Stimulated activated CD4-positive, alpha-beta T cell treated with anti-CD3 and anti-CD28 coated beads, TNF-alpha, amount 100 ng/mL, for 48 hours (primary cell): ENCODE results near the gene S1PR3.

Experiments
- DNase-seq, 3 donors: peaks; one replicate each; pipeline ENCODE4 v3.0.0-alpha.2; 2020; ENCODE audit warnings: low read depth in 3 of 3

The S1PR3 gene

DNA sequence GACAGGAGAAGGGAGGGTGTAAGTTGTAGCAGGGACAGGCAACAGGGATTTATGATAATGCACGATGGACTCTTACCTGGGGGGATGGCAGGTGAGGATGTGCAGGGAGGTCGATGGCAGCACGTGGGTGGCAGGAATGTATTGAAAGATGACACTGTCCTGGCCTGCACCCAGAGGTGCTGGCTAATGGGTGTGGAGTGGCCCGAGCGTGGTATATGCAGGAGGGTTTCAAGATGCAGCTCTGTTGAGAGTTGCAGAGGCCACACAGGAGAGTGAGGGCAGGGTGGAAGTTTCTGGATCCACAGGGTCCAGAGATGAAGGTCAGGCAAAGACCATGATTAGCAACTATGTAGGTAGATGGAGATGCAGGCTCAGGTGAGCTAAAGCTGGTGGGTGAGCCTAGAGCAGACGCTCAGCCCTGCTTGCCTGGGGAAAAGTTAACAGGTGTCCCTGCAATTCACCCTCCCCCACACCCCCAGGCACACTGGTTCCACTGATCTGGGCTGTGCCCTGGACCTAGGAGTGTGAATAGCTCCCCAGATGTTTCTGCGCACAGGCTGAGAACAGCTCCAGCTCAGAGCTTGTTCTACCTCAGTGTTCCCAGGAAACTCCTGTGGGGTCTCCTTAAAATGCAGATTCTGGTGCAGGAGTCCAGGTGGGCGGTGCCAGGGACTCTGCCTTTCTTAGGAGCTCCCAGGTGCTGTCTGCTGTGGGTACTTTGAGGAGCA is 21.5 kb upstream of the S1PR3 start:
- DNase-seq, result no peak

DNA sequence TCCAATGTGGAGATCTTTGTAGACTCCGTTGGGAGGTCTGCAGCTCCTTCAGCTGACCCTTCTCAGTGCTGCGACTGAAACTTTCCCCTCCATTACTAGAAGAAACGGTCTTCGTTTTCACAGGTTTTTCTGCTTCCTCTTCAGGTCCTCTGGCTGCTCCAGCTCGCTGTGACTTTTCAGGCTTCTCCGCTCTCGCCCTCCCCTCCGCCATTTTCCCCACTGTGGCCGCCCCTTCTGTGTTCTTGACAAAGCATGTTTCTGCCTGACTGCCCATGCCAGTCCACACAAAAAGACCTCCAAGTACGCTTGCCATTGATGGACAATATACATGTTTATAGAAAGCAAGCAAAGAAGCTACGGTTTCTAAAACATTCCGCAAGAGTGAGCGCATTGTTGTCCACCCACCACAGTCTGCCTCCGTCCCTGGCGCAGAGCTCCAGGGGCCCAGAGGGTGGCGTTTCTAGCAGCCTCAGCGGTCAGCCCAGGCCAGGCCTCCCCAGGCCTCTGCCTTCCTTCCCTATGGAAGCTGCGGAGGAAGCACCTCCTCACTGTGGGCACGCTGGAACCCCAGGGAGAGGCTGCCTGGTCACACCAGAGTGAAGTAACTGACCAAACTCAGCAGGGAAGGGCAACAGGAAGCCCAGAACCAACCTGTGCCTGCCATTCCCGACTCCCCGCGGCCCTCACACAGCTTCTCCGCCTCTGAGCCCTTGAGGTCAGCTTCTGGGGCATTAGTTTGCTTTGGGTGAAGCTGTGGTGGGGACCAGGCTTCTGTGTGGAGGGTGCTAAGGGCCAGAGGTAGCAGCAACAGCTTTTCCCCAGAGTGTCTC is 19.9 kb upstream of the S1PR3 start:
- no peak for DNase-seq

DNA sequence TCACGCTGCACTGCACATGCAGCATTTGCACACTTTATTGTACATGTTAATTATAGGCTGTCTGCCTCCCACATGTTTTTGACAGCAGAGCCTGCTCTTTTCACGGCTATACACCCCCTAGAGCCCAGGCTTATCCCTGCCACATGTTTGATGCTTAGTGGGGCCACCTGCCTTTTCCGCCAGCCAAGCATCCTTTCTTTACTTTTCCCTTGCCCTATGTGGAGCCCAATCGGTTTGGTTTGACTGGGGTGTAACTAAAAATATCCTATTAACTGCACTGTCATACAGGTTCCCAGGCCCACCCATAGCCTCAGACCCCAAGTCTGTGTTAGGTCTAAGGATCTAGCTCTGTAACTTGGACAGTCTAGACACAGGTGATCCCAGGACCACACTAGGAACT is 18.9 kb upstream of the S1PR3 start:
- DNase-seq, result no peak

DNA sequence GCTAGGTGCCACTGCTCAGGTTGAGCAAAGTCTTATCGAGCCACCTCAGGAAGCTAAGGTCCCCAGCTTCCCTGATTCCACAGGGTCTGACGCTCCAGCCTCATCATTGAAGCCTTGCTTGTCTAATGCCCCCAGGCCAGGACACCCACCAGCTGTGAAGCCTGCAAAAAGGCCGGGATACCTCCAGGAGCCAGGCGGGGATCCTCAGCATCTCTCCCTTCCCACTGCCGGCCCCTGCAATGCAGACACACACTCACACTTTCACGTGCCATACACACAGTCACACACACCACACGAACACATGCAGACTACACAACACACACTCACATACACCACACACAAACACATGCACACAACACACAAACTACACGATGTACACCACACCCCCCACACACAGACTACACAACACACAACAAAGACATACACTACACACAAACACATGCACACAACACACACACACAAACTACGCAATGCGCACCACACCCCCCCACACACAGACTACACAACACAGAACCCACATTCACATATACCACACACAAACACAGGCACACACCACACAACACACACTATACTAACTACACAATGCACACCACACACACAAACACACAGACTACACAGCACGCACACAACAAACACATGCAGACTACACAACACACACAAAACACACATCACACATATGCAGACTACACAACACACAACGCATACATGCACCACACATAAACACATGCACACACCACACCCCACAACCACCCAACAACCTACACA is 17.8 kb upstream of the S1PR3 start:
- no peak for DNase-seq

DNA sequence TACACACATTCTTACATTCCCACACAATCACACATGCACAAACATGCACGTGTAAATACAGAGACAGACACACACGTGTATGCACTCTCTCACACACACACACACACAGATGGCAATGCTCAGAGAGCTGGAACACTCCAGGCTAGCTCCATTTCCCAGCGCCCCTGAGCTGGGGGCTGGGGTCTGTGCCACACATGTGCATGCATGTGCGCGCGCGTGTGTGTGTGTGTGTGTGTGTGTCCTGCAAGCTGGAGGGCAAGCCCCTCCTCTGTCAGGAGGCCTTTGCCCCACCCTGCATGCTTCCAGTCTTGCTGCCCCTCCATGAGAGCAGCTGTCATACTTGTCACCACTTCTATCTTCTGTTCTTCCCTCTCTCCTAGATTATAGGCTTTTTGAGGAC is 16.6 kb upstream of the S1PR3 start:
- no peak for DNase-seq

DNA sequence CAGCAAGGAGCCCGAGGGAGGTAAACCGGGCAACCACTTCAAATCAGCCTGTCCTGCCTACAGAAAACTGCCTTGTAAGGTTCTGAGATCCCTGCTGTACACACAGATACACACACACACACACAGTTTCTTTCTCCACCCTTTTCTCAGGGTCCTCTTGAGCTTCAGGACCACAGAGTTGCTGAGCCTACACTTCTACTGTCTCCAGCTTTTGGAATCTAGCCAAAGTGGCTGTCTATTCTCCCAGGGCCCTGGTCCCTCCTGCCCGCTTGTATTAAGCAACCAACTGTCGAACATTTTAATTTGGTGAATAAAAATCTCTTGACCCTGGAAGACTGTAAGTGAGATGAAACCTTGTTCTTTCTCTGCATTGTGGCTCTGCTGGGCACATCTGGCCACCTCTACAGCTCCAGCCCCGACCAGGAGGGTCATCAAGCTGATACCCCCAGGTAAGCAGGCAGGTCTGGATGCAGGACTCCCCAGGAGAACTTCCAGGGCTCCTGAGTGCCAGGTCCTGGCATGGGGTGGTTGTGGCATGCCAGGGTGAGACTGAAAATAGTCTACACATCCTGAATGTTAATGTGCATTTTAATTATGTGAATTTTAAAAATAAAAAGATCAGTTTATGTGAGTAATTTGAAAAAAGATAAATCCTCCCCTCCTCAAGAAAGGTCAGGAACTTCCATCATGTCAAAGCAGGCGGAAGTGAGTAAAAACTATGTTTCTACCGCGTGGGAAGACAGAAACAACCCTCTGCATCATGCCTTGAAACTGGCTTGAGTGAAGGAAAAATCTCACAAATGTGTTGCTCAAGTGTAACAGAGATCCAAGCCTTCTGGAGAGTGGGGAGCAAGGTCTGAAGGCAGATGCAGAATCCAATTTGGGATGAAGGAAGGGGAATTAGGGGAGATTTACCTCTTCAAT is 15.0 kb upstream of the S1PR3 start:
- no peak for DNase-seq

DNA sequence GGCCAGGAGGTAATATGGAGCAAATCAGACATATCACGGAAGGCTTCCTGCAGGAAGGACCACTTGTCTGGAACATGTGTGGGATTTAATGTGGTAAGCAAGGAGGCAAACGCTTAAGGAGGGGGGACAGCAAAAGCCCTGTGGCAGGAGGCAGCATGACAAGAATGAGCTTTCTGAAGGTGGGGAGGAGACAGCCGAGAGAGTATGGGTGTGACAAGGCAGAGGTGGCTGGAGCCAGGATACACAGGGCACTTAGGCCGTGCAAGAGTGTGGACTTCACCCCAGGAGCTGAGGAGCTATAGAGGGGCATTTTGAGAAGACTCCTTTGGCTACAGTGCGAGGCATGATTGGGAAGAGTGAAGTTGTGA is 14.4 kb upstream of the S1PR3 start:
- no peak for DNase-seq

DNA sequence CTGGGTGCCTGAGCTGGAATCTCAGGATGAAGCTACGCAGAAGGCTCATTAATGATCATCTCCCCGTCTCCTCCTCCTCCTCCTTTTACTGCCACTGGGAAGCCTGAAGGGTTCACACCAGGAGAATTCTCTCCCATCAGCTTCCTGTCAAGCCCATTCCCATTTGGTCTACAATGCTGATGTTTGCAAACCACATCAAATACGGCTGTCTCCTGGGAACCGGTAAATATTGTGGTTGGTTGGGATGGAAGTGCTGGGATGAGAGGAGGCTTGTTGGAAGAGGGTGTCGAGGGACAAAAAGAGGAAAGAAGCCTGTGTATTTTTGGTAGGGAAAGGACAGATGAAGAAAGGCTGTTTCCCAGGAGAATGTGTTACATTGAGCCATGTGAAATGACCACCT is 13.2 kb upstream of the S1PR3 start:
- DNase-seq, result no peak

DNA sequence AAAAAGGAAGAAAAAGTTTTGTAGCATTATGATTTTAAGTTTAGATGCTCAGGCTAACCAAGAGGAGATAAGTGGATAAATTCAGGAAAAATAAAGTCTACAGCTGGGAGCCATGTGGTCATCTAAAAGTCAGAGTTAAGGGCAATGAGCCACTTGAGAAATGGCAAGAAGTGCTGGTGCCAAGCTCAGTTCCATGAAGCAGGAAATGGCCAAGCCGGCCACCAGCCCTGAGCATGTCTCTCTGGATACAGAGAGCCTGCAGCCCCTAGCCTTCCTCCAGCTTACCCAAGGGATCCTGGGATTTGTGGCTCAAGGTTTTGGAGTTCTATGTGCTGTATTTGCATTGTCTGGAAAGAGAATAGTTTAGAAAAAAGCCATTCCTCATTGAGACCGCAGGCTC is 12.2 kb upstream of the S1PR3 start:
- no peak for DNase-seq

DNA sequence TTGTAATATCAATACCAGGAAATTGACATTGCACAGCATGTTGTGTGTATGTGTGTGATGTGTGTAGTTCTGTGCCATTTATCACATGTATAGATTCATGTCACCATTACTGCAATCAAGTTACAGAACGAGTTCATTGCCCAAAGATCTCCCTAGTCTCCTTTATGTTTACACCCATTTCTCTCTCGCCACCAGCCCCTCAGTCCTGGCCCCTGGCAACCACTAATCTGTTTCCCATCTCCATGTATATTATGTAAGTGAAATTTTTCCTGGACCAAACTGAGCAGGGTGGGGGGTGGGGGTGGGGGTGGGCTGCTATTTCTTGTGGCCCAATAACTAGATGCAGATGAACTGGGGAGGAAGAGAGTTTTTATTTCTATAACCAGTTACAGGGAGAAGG is 11.5 kb upstream of the S1PR3 start:
- no peak for DNase-seq

DNA sequence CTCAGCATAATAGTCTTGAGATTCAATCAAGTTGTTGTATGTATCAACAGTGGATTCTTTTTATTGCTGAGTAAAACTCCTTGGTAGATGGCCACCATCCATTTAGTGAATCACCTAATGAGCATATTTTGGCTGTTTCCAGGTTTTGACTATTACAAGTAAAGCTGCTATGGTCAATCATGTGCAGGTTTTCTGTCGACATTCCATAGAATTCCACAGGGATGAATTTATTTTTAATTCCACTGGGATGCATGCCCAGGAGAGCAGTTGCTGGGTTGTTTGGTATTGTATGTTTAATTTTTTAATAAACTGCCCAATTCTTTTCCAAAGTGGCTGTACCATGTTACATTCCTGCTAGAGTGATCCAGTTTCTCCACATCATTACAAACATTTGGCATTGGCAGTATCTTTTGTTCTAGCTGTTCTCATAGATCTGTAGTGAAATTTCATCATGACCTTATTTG is 10.5 kb upstream of the S1PR3 start:
- DNase-seq, result no peak

DNA sequence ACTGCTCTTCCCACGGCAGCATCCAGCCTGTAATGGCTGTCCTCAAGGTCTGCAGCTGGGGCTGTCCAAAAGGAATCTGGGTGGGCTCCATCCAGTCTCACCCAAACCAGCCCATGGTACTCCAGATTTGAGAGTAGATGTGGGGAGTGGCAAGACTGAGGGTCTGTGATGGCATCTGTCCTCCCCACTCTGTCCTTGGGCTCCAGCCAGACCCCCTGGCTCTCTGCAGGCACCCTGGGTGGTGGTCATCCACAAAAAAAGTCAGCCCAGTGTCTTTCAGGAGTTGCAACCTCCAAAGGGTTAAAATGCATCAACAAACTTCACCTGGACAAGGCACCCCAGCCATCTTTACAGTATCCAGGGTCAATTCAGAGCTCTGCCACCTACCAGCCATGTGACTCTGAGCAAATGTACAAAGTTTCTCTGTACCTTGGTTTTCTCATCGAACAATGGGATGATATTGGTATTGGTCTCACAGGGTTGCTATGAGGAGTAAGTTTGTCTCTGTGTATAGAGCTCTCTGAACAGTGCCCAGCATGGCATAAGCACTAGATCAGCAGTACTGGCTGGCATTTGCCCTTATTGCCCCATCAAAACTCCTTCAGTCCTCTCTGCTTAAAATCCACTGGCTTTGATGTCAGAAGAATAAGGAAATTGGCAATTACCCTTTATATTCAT is 7.3 kb upstream of the S1PR3 start:
- DNase-seq, result no peak

DNA sequence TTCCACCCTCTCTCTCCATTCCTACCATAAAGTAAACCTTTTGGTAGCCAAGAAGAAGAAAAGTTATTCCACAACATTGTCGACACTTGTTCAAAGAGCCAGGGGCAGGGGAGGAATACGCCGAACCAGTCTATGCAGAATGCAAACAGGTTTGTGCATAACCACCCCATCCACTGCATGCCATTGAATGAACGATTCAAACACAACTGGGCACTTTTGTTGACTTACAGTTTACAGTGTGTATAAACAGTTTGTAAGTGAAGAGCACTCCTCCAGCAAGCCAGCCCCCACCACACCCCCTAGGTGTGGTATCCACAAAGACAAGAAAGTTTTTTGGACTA is 6.8 kb upstream of the S1PR3 start:
- DNase-seq, result no peak

DNA sequence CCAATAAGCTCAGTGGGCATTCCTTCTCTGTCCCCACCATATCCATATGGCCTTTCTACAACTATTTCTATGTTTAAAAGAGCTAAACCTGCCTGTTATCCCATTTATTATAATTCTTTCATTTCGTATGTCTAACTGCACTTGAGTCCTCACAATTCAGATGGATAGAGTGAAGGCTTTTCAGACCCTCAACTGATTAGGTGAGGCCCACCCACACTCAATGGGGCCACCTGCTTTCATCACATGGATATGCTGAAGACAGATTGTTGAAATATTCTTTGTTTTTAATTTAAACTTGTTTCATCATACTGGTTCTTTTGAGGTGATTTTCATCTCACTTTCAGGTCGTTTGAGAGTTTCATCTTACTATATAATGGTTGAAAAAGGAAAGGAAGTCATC is 5.7 kb upstream of the S1PR3 start:
- no peak for DNase-seq

DNA sequence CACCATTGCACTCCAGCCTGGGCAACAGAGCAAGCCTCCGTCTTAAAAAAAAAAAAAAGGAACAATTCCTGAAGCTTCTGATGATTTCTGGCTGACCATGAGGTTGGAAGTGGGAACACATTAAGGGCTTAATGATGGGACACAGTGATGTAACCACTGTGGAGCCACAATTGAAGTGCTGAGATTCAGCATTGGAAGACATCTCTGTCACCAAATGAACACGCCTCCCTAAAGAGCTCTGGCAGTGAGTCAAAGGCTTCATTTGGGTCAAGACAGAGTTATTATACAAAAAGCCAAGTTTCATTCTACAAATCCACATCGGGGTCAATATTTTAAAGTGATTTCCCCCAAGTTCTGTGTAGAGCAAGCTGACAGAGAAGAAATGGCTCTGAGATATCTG is 4.5 kb upstream of the S1PR3 start:
- no peak for DNase-seq

DNA sequence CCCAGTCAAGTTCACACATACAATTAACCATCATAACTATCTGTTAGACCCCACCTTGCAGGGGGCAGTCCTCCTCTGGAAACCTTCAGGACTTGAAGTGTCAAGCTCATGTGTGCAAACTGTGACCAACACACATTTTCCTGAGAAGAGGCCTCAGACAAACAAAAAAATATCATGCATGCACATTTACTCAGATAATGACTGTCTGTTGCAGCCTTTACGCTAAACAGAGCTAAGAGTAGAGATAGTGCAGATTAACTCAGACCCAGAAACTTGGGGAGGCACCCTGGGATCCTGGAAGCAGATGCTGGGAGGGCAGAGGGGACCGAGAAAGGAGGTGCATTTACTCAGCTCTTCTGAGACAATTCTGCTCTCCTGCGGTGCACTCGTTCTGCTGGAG is 3.6 kb upstream of the S1PR3 start:
- no peak for DNase-seq

DNA sequence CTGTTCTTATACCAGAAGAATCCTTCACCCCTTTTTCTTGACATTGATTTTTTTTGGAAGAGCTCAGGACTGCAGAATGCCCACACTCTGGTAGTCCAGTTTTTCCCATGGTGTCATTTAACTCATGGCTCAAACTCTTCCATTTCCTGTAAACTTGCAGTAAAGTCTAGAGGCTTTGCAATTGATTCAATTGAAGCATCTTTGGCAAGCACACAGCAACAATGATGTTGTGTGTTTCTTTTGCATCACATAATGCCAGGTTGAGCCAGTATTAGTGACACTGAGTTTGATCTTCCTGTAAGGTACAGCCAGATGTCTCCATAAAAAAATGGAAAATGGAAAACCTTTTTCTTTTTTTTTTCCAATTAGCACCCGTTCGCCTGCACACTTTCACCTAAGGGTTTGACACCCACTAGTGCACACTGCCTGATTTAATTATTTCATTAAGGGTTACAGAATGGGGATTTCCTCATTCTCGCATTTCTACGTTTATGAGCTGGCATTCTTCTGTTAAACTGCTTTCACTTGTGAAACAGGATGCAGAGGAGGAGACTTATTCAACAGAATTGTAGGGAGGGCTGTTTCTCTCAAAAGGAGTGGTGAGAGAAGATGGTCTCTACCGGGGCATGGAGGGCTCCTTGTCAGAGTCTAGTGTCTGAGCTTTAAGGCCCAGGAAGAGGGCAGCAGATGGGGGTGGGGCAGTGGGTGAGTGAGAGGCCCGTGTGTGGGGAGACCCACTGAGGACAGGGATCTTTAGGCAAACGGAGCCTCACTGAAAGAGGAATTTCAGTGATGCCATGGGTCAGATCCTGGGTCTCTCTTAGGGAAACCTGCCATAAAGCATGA is 2.2 kb upstream of the S1PR3 start:
- no peak for DNase-seq

DNA sequence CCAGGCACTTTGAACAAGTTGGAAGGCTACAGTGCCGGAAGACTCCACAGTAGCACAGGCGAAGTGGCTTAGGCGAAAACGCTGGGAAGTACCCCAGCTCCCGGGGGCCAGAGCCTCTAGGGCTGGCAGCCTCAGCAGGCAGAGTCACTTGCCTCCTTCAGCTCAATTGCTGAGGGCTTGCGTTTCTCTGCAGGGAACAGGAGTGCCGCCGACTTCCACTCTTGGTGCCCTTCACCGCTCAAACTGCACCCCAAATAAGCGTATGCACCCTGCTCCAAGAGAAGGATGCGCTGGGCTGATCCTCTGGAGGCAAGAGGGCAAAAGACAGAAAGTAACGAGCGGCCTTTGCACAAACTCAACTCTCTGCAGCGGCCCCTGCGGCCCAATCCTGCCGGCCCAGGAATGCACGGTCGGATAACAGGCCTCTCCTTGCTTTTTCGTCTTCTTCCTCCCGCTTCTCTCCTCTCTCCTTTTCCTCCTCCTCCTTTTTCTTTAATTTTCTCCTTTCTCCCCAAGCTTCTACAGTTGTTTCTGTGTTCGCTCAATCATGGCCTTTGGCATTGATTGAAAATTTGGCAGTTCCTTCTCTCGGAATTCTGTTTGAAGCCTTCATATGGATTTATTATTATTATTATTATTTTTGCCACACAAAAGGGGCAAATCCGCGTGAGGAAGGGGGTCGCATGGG is 1.1 kb upstream of the S1PR3 start:
- no peak for DNase-seq

DNA sequence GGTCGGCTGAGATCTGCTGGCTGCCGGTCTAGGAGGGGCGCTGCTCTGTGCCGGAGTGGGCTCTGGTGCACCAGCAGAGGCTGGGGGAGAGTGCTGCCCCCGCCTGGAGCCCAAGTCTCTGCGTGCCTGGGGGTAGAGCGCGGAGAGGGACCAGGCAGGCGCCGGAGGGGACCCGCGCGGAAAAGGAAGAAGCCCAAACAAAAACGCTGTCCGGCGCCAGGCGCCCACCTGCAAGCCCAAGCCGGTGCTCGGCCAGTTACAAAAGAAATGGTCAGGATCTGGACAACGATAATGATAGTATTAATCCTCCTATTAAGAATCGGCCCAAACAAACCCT is 571 bp upstream of the S1PR3 start:
- DNase-seq, result no peak

DNA sequence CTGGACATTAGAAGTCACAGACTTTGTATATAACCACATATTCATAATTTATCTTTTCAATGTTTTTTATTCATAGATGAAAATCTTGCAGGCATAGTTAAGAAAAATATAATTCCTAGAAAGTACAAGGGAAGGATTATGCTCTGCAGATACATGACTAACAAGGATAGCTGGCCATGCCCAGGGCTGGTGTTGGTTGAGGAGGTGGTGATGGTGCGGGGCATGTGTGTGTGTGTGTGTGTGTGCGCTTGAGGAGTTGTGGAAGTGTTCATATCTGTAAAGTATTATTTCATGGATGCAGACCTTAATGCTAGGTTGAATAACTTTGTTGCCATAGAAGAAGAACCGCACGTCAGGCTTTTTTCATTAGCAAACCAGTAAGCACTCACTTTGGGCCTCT is 1.3 kb downstream of the S1PR3 start:
- DNase-seq, result no peak
